Natural killer cell (primary cell): ENCODE results near the gene LARGE1. TPM values are rescaled to one million over a fixed set of nuclear protein-coding genes. Genes with fewer than 3 reads are reported as not detected.

ENCODE experiments used
- ATAC-seq, 3 donors: fragments of 150-1000 bp in 2 of 3; fragments of 200-7000 bp in 1 of 3; cut with Tn5 transposase; 1 replicate in 1 of 3; 2 replicates in 2 of 3; pipeline ENCODE4 v1.10.0; 2021; ENCODE audit warnings: mild to moderate bottlenecking in 2 of 3, moderate library complexity in 2 of 3
- DNase-seq, 2 donors: peaks; one replicate each; pipeline versions ENCODE4 v3.0.0 to v3.0.0-alpha.2; 2013 to 2021; ENCODE audit warnings: mixed read lengths in 1 of 2
- H3K27ac ChIP-seq: one replicate; pipeline ENCODE4 v1.5.1; 2013; ENCODE audit warnings: mild to moderate bottlenecking, low read length
- H3K27me3 ChIP-seq: one replicate; pipeline ENCODE4 v1.6.1; 2013; ENCODE audit warnings: low read length; ENCODE audit not compliant: control insufficient read depth, insufficient read depth
- H3K36me3 ChIP-seq: one replicate; pipeline ENCODE4 v1.6.1; 2013; ENCODE audit warnings: low read length; ENCODE audit not compliant: control insufficient read depth, insufficient read depth
- H3K4me1 ChIP-seq: one replicate; pipeline ENCODE4 v1.6.1; 2013; ENCODE audit warnings: low read length; ENCODE audit not compliant: control insufficient read depth, insufficient read depth
- H3K4me3 ChIP-seq: one replicate; pipeline ENCODE4 v1.5.1; 2013; ENCODE audit warnings: low read length
- H3K9me3 ChIP-seq: one replicate; pipeline ENCODE4 v1.6.1; 2013; ENCODE audit warnings: low read length; ENCODE audit not compliant: control insufficient read depth, insufficient read depth
- H3K27ac Mint-ChIP-seq, 2 donors: one replicate each; pipeline ENCODE4 v1.8.0; 2022; ENCODE audit warnings: mild to moderate bottlenecking in 2 of 2, mixed read lengths in 2 of 2, moderate library complexity in 1 of 2
- H3K27me3 Mint-ChIP-seq, 2 donors: one replicate each; pipeline ENCODE4 v1.8.0; 2022; ENCODE audit warnings: low read depth in 2 of 2, mixed read lengths in 2 of 2
- H3K36me3 Mint-ChIP-seq: one replicate; pipeline ENCODE4 v1.8.0; 2022; ENCODE audit warnings: mixed read lengths
- H3K4me1 Mint-ChIP-seq, 2 donors: one replicate each; pipeline ENCODE4 v1.8.0; 2022; ENCODE audit warnings: mixed read lengths in 2 of 2
- H3K4me3 Mint-ChIP-seq: one replicate; pipeline ENCODE4 v1.8.0; 2022; ENCODE audit warnings: mild to moderate bottlenecking, moderate library complexity, mixed read lengths
- H3K9me3 Mint-ChIP-seq, 2 donors: one replicate each; pipeline ENCODE4 v1.8.0; 2022; ENCODE audit warnings: mixed read lengths in 2 of 2
- CTCF ChIP-seq: fragments of 200-600 bp; IDR thresholded peaks from one replicate; pipeline ENCODE4 v1.8.0; 2022; ENCODE audit warnings: antibody characterized with exemption
- WGBS: methylation state at CpG from one replicate; pipeline ENCODE4 v1.1.7; 2013; ENCODE audit warnings: missing lambda C conversion rate; ENCODE audit not compliant: insufficient coverage; 5-methylcytosine and 5-hydroxymethylcytosine counted together
- intact Hi-C: fragments of 100-400 bp; cut with micrococcal nuclease; formaldehyde crosslinking; loops from one replicate; pipeline ENCODE4 v1.14.2; 2022
- total RNA-seq, 4 donors: library from RNA; stranded (reverse); fragments of 120-200 nt in 1 of 4; gene quantifications; one replicate each; pipeline versions ENCODE4 v1.2.3 to v1.2.4, GENCODE V29; 2013 to 2022

Gene LARGE1
- total RNA-seq, 3 donors from 2014 or later (not counting 1 experiment from before 2014, with no cell fraction given), result 2.6 to 11.6 (median 4.1) TPM

GRCh38 chr22:33786149-33786548 lies 134.1 kb downstream of the LARGE1 start:
- no peak overlapping the region for H3K4me3 ChIP-seq
- no peak for TF ChIP-seq CTCF
- no peaks in the 10 kb centered on the region for H3K27me3 Mint-ChIP-seq
- ATAC-seq, result no peak
- H3K9me3 ChIP-seq, result peaks cover 15% of the 10 kb centered on the region
- no peaks in the 10 kb centered on the region for H3K4me1 ChIP-seq
- H3K9me3 Mint-ChIP-seq, result peaks cover 11 to 14% of the 10 kb centered on the region in 2 donors
- DNase-seq, result no peak
- H3K4me3 Mint-ChIP-seq, result no peak overlapping the region
- no peaks in the 10 kb centered on the region for H3K36me3 ChIP-seq
- H3K4me1 Mint-ChIP-seq, result no peaks in the 10 kb centered on the region
- no peaks in the 10 kb centered on the region for H3K36me3 Mint-ChIP-seq
- no peak overlapping the region for H3K27ac ChIP-seq
- H3K27me3 ChIP-seq, result no peaks in the 10 kb centered on the region
- H3K27ac Mint-ChIP-seq, result no peak overlapping the region
- intact Hi-C loops, result no loop called here

- DNase-seq, result no peak
- Histone ChIP-seq H3K27ac (no peak overlapping the region), H3K4me3 (no peak overlapping the region), H3K36me3 (no peaks in the 10 kb centered on the region), H3K4me1 (no peaks in the 10 kb centered on the region), H3K9me3 (peaks cover 15% of the 10 kb centered on the region), H3K27me3 (no peaks in the 10 kb centered on the region)
- intact Hi-C loops, result no loop called here
- no peak for ATAC-seq
- Mint-ChIP-seq H3K4me1 (no peaks in the 10 kb centered on the region), H3K9me3 (peaks cover 11 to 14% of the 10 kb centered on the region in 2 donors), H3K4me3 (no peak overlapping the region), H3K27me3 (no peaks in the 10 kb centered on the region), H3K36me3 (no peaks in the 10 kb centered on the region), H3K27ac (no peak overlapping the region)
- no peak for TF ChIP-seq CTCF
- 86% methylated on average over 4 of the region's 5 CpGs for WGBS
These were observed 134.8 kb downstream of the LARGE1 start for GRCh38 chr22:33785283-33785968.

GRCh38 chr22:33781411-33781810 lies 138.9 kb downstream of the LARGE1 start:
- Histone ChIP-seq H3K9me3 (peaks cover 3% of the 10 kb centered on the region), H3K36me3 (no peaks in the 10 kb centered on the region), H3K27ac (no peak overlapping the region), H3K27me3 (no peaks in the 10 kb centered on the region), H3K4me1 (no peaks in the 10 kb centered on the region), H3K4me3 (no peak overlapping the region)
- Mint-ChIP-seq H3K4me3 (no peak overlapping the region), H3K27me3 (no peaks in the 10 kb centered on the region), H3K4me1 (no peaks in the 10 kb centered on the region), H3K9me3 (peaks cover 0 to 4% of the 10 kb centered on the region in 2 donors), H3K27ac (no peak overlapping the region), H3K36me3 (no peaks in the 10 kb centered on the region)
- DNase-seq (no peak), ATAC-seq (no peak)
- intact Hi-C loops, result no loop called here
- 81% methylated on average over 3 of the region's 5 CpGs for WGBS
- no peak for TF ChIP-seq CTCF
